HCT116 (cell line): ENCODE data around the gene NEURL1B. TPM values are rescaled to one million over a fixed set of nuclear protein-coding genes. Genes with fewer than 3 reads are reported as not detected.

ENCODE experiments used
- ATAC-seq: fragments of 200-7000 bp; cut with Tn5 transposase; 2 replicates; pipeline ENCODE4 v1.9.1; 2020; ENCODE audit warnings: mild to moderate bottlenecking, moderate library complexity
- BruUV-seq: library from RNA; stranded (reverse); fragments of 400-500 nt; replicated peaks from 2 replicates; lab custom pipeline; 2021; lab: Mats Ljungman, UMichigan
- CTCF ChIA-PET: fragments of 300-600 bp; sonication (Branson Sonifier 250); formaldehyde crosslinking; loops from one replicate; lab custom pipeline; 2021; ENCODE audit warnings: antibody characterized with exemption; lab: Charles Lee
- POLR2A ChIA-PET: fragments of 300-600, 350-600 bp; sonication (Branson Sonifier 250); formaldehyde crosslinking; loops from one replicate; lab custom pipeline; 2021; ENCODE audit warnings: antibody characterized with exemption; lab: Charles Lee
- RAD21 ChIA-PET, 2 experiments: fragments of 300-600 bp; sonication (Branson Sonifier 250); formaldehyde crosslinking; loops; one replicate each; lab custom pipeline; 2023; ENCODE audit warnings: low total read pairs in 2 of 2; ENCODE audit not compliant: uncharacterized antibody in 2 of 2, unreplicated experiment in 2 of 2, low non-redundant PET in 1 of 2; lab: Charles Lee
- DNase-seq: peaks from one replicate; pipeline ENCODE4 v3.0.0-alpha.2; 2010; ENCODE audit warnings: low read depth, low spot score
- H2AFZ ChIP-seq: fragments of 200-600 bp; shearing (Covaris generic), sonication (generic); 2 replicates; pipeline ENCODE4 v1.6.1; 2017; ENCODE audit warnings: low read depth, mixed run types, mixed read lengths, antibody characterized with exemption, low read length; ENCODE audit not compliant: poor library complexity, severe bottlenecking
- H3K27ac ChIP-seq: 2 replicates; pipeline ENCODE4 v1.5.1; 2012; ENCODE audit warnings: low read depth, low read length
- H3K27me3 ChIP-seq: fragments of 200-600 bp; sonication (generic); 2 replicates; pipeline ENCODE4 v1.6.1; 2016; ENCODE audit warnings: mixed run types, low read length, mixed read lengths; ENCODE audit not compliant: insufficient read depth
- H3K36me3 ChIP-seq, 2 experiments: fragments of 200-500 bp in 1 of 2; fragments of 200-600 bp in 1 of 2; sonication (Bioruptor generic) in 1 of 2; sonication (generic) in 1 of 2; 2 replicates each; pipeline versions ENCODE4 v1.5.1 to v1.6.1; 2014 to 2016; ENCODE audit warnings: low read length in 2 of 2, inconsistent platforms in 1 of 2, mixed read lengths in 1 of 2, mixed run types in 1 of 2; ENCODE audit not compliant: insufficient read depth in 2 of 2, control insufficient read depth in 1 of 2
- H3K4me1 ChIP-seq, 2 experiments: fragments of 200-600 bp in 1 of 2; sonication (generic) in 1 of 2; 2 replicates each; pipeline versions ENCODE4 v1.5.1 to v1.6.1; 2012 to 2017; ENCODE audit warnings: low read length in 2 of 2, inconsistent platforms in 1 of 2, mild to moderate bottlenecking in 1 of 2, mixed read lengths in 1 of 2, mixed run types in 1 of 2, moderate library complexity in 1 of 2; ENCODE audit not compliant: insufficient read depth in 2 of 2, control insufficient read depth in 1 of 2
- H3K4me2 ChIP-seq: fragments of 200-600 bp; sonication (generic); 2 replicates; pipeline ENCODE4 v1.6.1; 2017; ENCODE audit warnings: mixed run types, low read length, mixed read lengths
- H3K4me3 ChIP-seq, 2 experiments: fragments of 200-600 bp in 1 of 2; sonication (generic) in 1 of 2; replicated peaks in 1 of 2; 2 replicates each; pipeline ENCODE4 v1.5.1; 2011 to 2016; ENCODE audit warnings: low read length in 2 of 2, control low read depth in 1 of 2, low read depth in 1 of 2, mild to moderate bottlenecking in 1 of 2, mixed read lengths in 1 of 2, mixed run types in 1 of 2
- H3K79me2 ChIP-seq: fragments of 200-600 bp; sonication (generic); 2 replicates; pipeline ENCODE4 v1.6.1; 2017; ENCODE audit warnings: mild to moderate bottlenecking, mixed run types, low read length, moderate library complexity, mixed read lengths; ENCODE audit not compliant: insufficient read depth
- H3K9ac ChIP-seq: fragments of 200-600 bp; sonication (generic); 2 replicates; pipeline ENCODE4 v1.6.1; 2016; ENCODE audit warnings: low read length, mixed read lengths
- H3K9me2 ChIP-seq: fragments of 200-600 bp; sonication (generic), shearing (Covaris generic); 2 replicates; pipeline ENCODE4 v1.6.1; 2017; ENCODE audit warnings: mixed run types, mild to moderate bottlenecking, moderate library complexity; ENCODE audit not compliant: insufficient read depth
- H3K9me3 ChIP-seq, 2 experiments: fragments of 200-500 bp in 1 of 2; fragments of 200-600 bp in 1 of 2; sonication (Bioruptor generic) in 1 of 2; sonication (generic) in 1 of 2; 2 replicates each; pipeline ENCODE4 v1.6.1; 2014 to 2017; ENCODE audit warnings: low read length in 2 of 2, mixed read lengths in 2 of 2, inconsistent platforms in 1 of 2, low read depth in 1 of 2, mild to moderate bottlenecking in 1 of 2, mixed run types in 1 of 2, moderate library complexity in 1 of 2; ENCODE audit not compliant: control insufficient read depth in 1 of 2, insufficient read depth in 1 of 2
- H4K20me1 ChIP-seq: fragments of 200-600 bp; sonication (generic), shearing (Covaris generic); 2 replicates; pipeline ENCODE4 v1.6.1; 2017; ENCODE audit warnings: mixed run types, mild to moderate bottlenecking, moderate library complexity; ENCODE audit not compliant: insufficient read depth
- CEBPB ChIP-seq: IDR thresholded peaks from 2 replicates; pipeline ENCODE4 v1.6.1; 2012; ENCODE audit warnings: low read depth
- EGR1 ChIP-seq: IDR thresholded peaks from 2 replicates; pipeline ENCODE4 v1.6.1; 2012; ENCODE audit warnings: low read depth
- ELF1 ChIP-seq: IDR thresholded peaks from 2 replicates; pipeline ENCODE4 v1.6.1; 2012; ENCODE audit warnings: low read depth, borderline replicate concordance
- EZH2 ChIP-seq: fragments of 200-600 bp; sonication (generic); IDR thresholded peaks from 2 replicates; pipeline ENCODE4 v1.6.1; 2017; ENCODE audit warnings: antibody characterized with exemption, mixed run types
- JUND ChIP-seq: IDR thresholded peaks from 2 replicates; pipeline ENCODE4 v1.6.1; 2012
- POLR2A ChIP-seq: IDR thresholded peaks from 2 replicates; pipeline ENCODE4 v1.7.0; 2011; ENCODE audit warnings: borderline replicate concordance; ENCODE audit not compliant: insufficient read depth, insufficient read length; ENCODE audit errors: extremely low read depth
- POLR2AphosphoS5 ChIP-seq: IDR thresholded peaks from 2 replicates; pipeline ENCODE4 v1.6.1; 2011; ENCODE audit warnings: mild to moderate bottlenecking, low read depth, low read length, moderate library complexity
- RAD21 ChIP-seq: IDR thresholded peaks from 2 replicates; pipeline ENCODE4 v1.6.1; 2012; ENCODE audit warnings: low read depth, mild to moderate bottlenecking
- SP1 ChIP-seq: IDR thresholded peaks from 2 replicates; pipeline ENCODE4 v1.6.1; 2012; ENCODE audit warnings: low read depth
- SRF ChIP-seq: IDR thresholded peaks from 2 replicates; pipeline ENCODE4 v1.6.1; 2012; ENCODE audit warnings: low read depth
- ZNF274 ChIP-seq: fragments of 200-500 bp; sonication (Bioruptor generic); IDR thresholded peaks from 2 replicates; pipeline ENCODE4 v1.6.1; 2014; ENCODE audit warnings: mild to moderate bottlenecking, low read depth, low read length, inconsistent platforms
- intact Hi-C: fragments of 100-400 bp; cut with micrococcal nuclease; formaldehyde crosslinking; loops from 2 replicates; pipeline ENCODE4 v1.10.0; 2022
- total RNA-seq: library from RNA; stranded (reverse); gene quantifications from one replicate; pipeline ENCODE4 v1.2.1, GENCODE V29; 2021; ENCODE audit not compliant: unreplicated experiment
- TF ChIP-seq, protein P1 (sequence below), 3 experiments: fragments of 200-600 bp in 1 of 3; sonication (generic) in 1 of 3; IDR thresholded peaks in 2 of 3; conservative IDR thresholded peaks in 1 of 3; 2 replicates each; pipeline ENCODE4 v1.5.1; 2012 to 2017; ENCODE audit warnings: low read depth in 2 of 3, low read length in 2 of 3, antibody characterized with exemption in 1 of 3, borderline replicate concordance in 1 of 3, control low read depth in 1 of 3, mild to moderate bottlenecking in 1 of 3, mixed read lengths in 1 of 3, mixed run types in 1 of 3, moderate library complexity in 1 of 3; ENCODE audit not compliant: insufficient read depth in 1 of 3
- TF ChIP-seq, protein P2 (sequence below): IDR thresholded peaks from 2 replicates; pipeline ENCODE4 v1.6.1; 2012

The NEURL1B gene
- total RNA-seq, 1 experiment from 2014 or later = 5.8 TPM

DNA sequence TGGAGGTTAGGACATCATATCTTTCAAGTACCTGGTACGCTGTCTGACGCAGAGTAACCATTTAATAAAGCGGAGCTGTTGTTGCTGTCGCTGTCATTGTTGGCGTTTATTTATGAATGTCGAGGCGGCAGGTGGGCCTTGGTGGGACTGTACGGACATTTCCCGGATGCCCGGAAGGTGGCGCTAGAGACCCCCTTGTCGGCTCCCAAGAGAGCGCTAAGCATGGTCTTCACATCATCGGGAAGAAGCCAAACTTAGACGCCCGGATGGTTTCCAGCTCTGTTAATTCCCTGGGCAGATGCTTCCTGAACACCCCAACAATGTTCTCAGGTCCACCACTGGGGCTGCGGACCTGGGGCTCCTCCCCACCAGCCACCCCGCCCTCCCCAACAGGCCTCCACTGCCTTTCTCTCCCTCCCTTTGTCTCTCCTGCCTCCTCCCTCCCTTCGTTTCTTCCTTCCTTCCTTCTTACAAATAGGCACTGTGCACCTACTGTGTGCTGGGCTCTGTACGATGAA is 75.8 kb downstream of the NEURL1B start:
- Histone ChIP-seq H3K4me2 (peak overlapping the region; percentile 56), H3K27ac (no peak overlapping the region), H3K9ac (peak overlapping the region; percentile 17; the same call in 1 of the 2 replicates), H3K79me2 (no peaks in the 10 kb centered on the region), H3K4me3 (no peak overlapping the region), H4K20me1 (no peaks in the 10 kb centered on the region), H3K27me3 (no peaks in the 10 kb centered on the region; the same call in 1 of the 2 replicates), H2AFZ (peak overlapping the region; percentile 74), H3K36me3 (no peaks in the 10 kb centered on the region), H3K9me2 (no peaks in the 10 kb centered on the region), H3K9me3 (no peaks in the 10 kb centered on the region), H3K4me1 (peaks cover 0 to 15% of the 10 kb centered on the region in 2 experiments; a peak in 2 of 4 replicates)
- ATAC-seq = peak; percentile 76
- POLR2A ChIA-PET = interaction anchor here (1.2 kb wide), 1 partner anchor 54 kb away, joined by 4 read pairs; the partner anchor contains the start of gene DUSP1
- intact Hi-C loops = loop anchor here (2.0 to 10.0 kb wide), 4 partner anchors 48 to 1268 kb away; partner anchors contain the start of gene C5orf47
- peak; percentile 59 for DNase-seq
- TF ChIP-seq SRF = no peak
- TF ChIP-seq, protein P1, sequence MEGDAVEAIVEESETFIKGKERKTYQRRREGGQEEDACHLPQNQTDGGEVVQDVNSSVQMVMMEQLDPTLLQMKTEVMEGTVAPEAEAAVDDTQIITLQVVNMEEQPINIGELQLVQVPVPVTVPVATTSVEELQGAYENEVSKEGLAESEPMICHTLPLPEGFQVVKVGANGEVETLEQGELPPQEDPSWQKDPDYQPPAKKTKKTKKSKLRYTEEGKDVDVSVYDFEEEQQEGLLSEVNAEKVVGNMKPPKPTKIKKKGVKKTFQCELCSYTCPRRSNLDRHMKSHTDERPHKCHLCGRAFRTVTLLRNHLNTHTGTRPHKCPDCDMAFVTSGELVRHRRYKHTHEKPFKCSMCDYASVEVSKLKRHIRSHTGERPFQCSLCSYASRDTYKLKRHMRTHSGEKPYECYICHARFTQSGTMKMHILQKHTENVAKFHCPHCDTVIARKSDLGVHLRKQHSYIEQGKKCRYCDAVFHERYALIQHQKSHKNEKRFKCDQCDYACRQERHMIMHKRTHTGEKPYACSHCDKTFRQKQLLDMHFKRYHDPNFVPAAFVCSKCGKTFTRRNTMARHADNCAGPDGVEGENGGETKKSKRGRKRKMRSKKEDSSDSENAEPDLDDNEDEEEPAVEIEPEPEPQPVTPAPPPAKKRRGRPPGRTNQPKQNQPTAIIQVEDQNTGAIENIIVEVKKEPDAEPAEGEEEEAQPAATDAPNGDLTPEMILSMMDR (IDR thresholded peaks at IDR 0.05 in 2 of 3, conservative IDR thresholded peaks at IDR 0.05 in 1 of 3; ENCODE audit: borderline replicate concordance in 1 of 3, insufficient read depth in 1 of 3, low read depth in 2 of 3, low read length in 2 of 3) = peak in 2 of 3 experiments; percentile 82 to 85; a peak in 4 of 6 replicates
- CTCF ChIA-PET = interaction anchor here (0.7 to 1.6 kb wide), 15 partner anchors 10 to 242 kb away, joined by 3 to 14 read pairs (median 4); partner anchors contain the start of genes DUSP1 and RPL26L1
- RAD21 ChIA-PET = interaction anchor here (1.2 to 2.0 kb wide), 3 partner anchors 61 to 222 kb away, joined by 3 to 7 read pairs (median 5); no protein-coding TSS in a partner anchor
- no TSS peak for BruUV-seq

DNA sequence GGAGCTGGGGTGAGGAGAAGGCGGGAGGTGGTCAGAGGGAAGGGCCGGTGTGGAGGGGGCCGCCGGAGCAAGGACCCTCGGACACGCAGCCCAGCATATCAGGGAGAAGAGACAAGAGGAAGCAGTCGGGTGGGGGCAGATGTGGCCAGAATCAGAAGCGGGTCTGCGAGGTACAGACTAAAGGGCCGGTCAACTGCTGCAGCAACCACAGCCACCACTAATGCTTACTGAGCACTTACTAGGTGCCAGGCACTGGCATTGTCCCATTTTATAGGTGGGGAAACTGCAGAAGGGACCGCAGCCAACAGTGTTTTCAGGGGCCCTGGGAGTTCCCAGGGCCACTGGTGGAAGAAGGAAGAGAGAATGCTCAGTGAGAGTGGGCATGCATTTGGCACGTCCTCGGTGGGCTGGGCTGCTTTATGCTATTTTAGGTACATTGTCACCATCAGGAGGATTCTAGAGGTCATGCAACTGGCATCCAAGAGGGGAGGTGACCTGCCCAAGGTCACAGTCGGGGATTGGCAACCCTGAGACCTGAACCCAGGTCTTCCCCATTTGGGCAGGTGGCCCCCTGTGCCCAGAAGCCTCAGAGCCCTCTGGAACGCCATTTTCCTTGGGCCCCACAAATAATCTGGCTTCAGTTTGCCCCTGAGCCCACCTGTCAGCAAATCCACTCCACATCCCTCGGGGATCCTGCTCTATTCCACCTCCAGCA is 76.6 kb downstream of the NEURL1B start:
- H3K9me3 ChIP-seq = no peaks in the 10 kb centered on the region
- no TSS peak for BruUV-seq
- no peak for TF ChIP-seq POLR2A
- TF ChIP-seq, protein P2, sequence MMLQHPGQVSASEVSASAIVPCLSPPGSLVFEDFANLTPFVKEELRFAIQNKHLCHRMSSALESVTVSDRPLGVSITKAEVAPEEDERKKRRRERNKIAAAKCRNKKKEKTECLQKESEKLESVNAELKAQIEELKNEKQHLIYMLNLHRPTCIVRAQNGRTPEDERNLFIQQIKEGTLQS = no peak
- TF ChIP-seq ELF1 = no peak
- TF ChIP-seq, protein P1 (IDR thresholded peaks at IDR 0.05 in 2 of 3, conservative IDR thresholded peaks at IDR 0.05 in 1 of 3; ENCODE audit: borderline replicate concordance in 1 of 3, insufficient read depth in 1 of 3, low read depth in 2 of 3, low read length in 2 of 3) = no peak
- no peak for TF ChIP-seq RAD21
- TF ChIP-seq POLR2AphosphoS5 = no peak
- no peak for TF ChIP-seq JUND
- TF ChIP-seq ZNF274 = no peak
- no peak for TF ChIP-seq EZH2
- TF ChIP-seq SP1 = no peak
- no peak for TF ChIP-seq EGR1
- TF ChIP-seq CEBPB = no peak

More for the DNA sequence above, 76.6 kb downstream of the NEURL1B start:
- no peaks in the 10 kb centered on the region for H3K79me2 ChIP-seq
- H3K27ac ChIP-seq = no peak overlapping the region
- H3K27me3 ChIP-seq = no peaks in the 10 kb centered on the region
- H3K4me1 ChIP-seq = peaks cover 0 to 15% of the 10 kb centered on the region in 2 experiments; a peak in 2 of 4 replicates
- no peaks in the 10 kb centered on the region for H3K36me3 ChIP-seq
- intact Hi-C loops = loop anchor here (2.0 to 10.0 kb wide), 4 partner anchors 47 to 1267 kb away; partner anchors contain the start of gene C5orf47
- ChIA-PET RAD21 (interaction anchor here (1.2 to 2.0 kb wide), 3 partner anchors 60 to 221 kb away, joined by 3 to 7 read pairs (median 5); no protein-coding TSS in a partner anchor), POLR2A (no interaction called here), CTCF (interaction anchor here (0.7 to 1.6 kb wide), 11 partner anchors 9 to 241 kb away, joined by 3 to 14 read pairs (median 4); partner anchors contain the start of genes DUSP1 and RPL26L1)
- H2AFZ ChIP-seq = peak overlapping the region; percentile 74
- ATAC-seq (no peak), DNase-seq (no peak)
- H4K20me1 ChIP-seq = no peaks in the 10 kb centered on the region
- H3K9me2 ChIP-seq = no peaks in the 10 kb centered on the region
- peak overlapping the region; percentile 56; the same call in 1 of the 2 replicates for H3K4me2 ChIP-seq
- H3K4me3 ChIP-seq = no peak overlapping the region
- H3K9ac ChIP-seq = no peak overlapping the region
